GM21360 (cell line): Measurements from ENCODE around the gene LAMA4.

ENCODE experiments used
- ATAC-seq: cut with Tn5 transposase; IDR thresholded peaks from one replicate; pipeline ENCODE4 v1.9.1; 2021; ENCODE audit warnings: mild to moderate bottlenecking, moderate library complexity; ENCODE audit not compliant: unreplicated experiment

LAMA4 gene

DNA sequence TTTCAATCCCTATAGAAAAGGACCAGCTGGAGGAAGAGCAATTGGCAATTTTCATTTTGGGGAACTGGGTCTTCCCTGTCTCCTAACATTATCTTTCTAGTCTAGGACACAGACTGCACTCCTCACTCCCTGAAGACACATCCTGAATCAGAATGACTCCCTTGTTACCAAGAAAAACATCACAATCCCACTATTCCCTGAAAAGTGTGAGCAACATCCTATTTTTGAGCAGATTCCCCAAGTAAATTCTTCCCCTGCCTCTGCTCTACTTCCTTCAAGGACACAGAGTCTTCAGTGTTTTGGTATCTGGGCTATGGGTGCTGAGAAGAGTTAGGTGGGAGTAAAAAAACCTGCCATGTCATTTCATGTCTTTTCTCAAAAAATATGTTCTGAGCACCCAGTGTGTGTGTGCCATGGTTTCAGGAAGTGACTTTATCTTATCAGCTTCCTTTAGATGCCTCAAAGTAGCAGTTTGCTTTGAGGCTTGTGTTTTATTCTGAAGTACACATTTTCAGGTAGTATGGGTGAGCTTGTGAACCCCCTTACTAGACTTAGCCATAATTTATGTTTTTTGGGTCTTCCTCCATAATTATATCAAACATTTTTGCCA, 12.4 kb downstream of the LAMA4 start:
- ATAC-seq, result no peak

DNA sequence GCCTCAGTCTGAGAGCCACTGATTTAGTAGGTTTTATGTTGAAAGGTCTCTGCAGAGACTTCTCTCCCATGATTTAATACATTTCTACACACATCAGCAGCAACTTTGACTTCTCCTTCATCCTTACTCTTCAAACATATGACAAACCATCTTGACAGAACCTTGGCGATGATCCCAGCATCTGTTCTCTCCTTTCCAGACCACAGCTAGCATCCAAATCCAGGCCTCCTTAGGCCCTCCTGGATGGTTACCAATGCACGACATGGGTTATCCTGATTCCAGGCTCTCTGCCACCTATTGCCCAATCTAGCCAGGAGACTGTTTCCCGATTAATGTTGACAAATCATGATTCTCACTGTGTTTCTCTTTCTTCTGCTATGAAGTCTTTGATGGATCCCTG, 16.8 kb downstream of the LAMA4 start:
- ATAC-seq, result no peak

DNA sequence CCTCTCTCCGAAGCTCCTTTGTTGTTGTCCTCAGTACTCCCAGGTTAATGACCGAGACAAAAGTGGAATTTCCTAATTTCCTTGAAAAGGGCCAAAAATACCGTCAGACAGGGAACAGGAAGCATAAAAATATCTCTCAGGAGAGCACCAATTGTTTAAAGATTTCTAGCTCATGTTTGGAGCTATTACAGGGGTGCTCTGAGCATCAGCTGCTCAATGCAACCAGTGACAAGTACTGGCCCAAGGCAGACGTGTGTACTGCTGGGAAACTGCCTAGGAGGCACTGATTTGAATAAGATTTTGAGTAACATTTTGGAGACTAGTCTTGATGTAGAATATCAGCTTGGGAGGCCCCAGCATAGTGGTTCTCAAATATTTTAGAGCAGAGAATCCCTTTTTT, 17.3 kb downstream of the LAMA4 start:
- ATAC-seq, result no peak

DNA sequence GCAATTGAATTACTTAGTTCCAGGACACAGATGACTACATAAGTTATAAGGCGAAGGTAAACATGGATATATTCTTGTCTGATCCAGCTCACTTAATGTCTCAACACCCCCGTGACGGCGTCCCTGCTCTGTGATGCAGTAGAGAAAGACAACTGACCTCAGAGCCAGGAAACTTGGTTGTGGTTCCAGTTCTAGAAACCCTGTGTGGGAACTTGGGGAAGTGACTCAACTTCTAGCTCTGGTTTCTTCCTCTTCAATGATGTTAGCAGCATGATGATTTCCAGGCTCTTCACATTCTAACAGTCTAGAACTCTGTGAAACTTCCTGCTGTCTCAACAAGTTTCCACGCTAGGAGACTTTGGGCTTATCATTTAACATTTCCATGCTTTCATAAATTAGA, 18.4 kb downstream of the LAMA4 start:
- no peak for ATAC-seq

DNA sequence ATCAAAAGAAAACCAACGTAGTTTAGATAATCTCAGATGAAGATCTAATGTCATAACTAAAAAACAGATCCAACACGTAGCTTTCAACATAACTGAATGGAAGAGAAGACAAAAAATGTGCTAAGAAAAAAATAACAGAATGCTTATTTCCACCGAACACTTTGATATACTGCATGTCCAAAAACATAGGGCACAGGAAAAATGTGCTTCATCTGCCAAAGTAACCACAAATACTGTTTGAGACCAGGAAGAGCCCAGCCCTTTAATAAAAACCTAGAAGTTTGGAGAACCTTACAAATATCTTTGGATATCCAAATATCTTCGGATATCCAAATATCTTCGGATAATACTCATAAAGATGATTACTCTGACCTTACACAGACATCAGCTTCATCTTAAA, 19.8 kb downstream of the LAMA4 start:
- ATAC-seq, result no peak

DNA sequence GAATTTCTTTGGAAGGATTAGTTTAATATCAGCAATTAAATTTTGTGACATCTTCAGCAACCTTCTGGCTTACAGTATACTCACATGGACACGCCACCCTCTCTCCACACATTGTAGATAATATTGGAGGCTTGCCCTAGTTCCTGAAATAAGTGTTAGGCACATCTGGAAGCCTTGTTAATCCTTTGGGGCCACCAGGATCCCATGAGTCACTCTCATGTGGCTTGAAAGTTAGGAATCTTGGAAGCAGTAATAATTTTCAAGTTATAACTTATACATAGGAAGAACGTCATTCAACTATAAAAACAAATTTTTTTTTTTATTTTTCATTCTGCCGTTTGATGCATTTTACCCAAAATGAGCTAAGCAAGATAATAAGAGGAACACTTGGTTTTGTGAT, 20.5 kb downstream of the LAMA4 start:
- ATAC-seq, result no peak

DNA sequence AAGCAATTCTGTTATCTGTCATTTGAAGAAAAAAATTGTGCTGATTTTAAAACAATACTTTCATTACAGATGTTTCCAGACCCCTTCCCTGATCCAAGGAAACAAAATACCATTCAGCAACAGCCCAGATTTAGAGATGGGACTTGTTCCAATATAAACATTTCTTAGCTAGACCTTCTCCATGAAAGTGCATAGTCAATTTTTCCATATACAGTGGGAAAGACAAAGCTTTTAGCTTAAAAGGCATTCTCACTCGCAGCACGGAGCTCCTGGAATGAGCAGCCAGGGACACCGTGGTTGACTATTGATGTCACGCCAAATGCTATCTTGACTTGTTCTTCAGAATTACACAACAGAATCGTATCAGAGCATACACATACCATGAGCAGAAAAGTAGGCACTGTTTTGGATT, 21.5 kb downstream of the LAMA4 start:
- no peak for ATAC-seq

DNA sequence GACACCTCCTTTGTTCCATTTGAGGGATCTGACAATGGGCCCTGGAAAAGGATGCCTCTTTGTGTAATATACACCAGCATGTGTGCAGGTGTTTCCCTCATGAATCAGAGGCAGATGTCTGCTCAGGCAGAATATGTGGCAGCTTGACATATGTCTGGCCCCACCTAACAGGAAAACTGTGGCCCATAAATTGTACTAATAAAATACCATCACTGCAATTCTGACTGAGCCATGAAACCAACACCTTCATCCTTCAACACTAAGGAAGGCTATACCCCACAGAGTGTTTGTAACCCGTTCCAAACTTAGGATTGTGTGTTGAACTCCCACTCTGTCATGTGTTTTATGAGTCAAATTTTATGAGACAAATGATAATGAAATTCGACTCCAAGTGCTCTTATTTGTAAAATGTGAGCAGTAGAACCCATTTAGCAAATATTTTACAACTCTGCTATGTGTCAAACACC, 22.7 kb downstream of the LAMA4 start:
- no peak for ATAC-seq

DNA sequence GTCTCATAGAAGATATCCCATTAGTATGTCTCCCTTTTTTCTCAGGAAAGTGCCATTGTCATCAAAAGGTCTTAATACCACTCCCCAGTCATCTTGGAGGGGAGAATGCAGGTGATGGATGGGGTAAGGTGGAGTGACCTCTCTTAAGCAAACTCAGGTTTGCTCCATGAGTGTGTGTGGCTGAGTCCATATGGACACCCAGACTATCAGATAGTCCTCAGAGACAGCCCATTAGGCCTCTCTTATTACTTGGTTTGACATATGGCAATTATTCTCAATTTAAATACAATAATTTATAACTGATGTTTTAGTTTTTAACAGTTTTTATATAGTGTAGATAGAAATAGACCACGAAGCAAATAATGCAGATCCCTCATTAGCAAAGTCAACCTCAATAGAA, 23.2 kb downstream of the LAMA4 start:
- no peak for ATAC-seq

DNA sequence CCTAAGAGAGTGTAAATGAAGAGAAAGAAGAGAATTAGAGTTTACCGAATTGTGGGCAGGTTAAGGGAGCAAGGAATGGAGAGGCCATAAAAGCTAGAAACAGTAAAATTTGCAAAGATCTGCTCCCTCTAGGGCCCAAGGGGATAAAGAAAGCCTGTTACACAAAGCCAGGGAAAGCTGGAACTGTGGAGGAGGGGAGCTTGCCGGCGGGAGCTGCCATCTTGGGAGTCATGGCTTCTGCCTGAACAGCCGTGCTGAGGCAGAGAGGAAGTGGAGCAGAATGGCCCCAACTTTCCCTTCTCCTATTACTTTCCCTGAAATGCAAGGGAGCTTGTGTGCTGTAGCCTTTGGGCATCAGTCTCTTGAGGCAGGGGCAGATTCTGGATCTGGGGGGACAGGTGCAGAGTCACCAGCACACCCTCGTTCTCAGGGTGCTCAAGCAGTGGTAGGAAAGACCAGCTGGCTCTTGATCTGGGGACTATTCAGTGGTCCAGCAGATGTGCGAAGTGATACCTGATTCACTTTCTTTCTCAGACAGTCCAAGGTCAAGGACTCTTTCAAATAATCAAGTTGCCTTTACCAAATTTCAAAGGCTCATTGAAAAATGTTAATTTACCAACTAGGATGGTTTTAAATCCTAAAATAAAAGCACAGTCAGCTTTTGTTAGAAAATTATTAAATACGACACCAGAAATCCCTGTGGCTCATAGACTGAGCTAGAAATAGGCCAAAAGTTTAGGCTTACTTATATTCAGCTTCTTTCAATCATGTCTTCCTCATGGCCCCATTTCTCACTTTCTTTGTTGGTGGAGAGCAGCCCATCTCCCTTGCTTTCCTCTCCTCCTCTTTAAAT, 25.7 kb downstream of the LAMA4 start:
- no peak for ATAC-seq

DNA sequence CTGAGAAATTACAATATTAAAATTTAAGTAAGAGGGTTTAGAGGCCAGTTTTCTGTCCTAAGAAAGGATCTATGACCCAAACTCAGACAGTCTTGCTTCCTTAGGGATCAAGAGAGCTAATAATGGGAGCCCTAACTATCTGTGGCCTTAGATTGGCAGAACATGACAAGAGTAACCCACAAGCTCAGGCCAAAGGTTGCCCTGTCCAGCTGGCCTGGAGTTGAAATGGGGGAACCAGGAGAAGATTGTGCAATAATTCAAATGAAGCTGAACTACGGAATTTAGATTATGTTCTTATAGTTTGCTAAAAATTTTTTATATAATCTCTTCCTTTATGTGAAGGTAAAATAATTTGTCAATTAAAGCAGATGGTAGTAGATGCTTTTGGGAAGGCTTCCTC, 26.4 kb downstream of the LAMA4 start:
- ATAC-seq, result no peak

DNA sequence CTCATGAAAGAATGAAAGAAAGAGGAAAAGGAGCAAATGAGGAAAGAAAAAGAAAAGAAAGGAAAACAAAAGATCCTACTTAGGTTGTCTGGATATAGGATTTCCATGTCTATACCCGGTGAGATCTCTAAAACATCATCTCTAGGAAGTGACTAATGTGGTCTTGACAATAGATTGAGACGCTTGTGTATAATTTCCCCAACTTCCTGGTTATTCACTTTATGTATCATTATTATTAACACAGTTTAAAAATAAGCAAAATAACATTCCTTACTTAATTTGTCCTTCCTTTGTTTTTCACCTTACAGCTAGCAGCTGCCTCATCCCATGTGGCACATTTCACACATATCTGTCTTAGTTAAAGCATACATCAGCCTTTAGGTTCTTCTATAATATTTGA, 27.0 kb downstream of the LAMA4 start:
- no peak for ATAC-seq

DNA sequence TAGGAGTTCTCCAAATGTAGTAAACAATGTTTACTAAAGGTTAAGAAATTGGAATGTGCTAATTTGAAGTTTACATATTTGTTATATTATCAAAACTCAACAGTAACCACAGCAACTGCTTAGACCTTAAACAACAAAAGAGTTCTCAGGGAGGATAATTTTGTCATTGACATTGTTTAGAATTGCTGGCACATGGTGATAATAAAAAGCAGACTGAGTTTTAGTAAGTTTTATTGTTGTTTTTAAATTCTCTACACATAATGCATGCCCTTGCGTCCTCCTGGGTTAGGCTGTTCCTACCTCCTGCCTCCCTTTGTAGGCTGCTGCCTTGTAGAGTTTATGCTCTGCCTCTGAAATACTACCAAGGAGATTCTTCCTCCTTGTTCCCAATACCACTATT, 28.7 kb downstream of the LAMA4 start:
- no peak for ATAC-seq

DNA sequence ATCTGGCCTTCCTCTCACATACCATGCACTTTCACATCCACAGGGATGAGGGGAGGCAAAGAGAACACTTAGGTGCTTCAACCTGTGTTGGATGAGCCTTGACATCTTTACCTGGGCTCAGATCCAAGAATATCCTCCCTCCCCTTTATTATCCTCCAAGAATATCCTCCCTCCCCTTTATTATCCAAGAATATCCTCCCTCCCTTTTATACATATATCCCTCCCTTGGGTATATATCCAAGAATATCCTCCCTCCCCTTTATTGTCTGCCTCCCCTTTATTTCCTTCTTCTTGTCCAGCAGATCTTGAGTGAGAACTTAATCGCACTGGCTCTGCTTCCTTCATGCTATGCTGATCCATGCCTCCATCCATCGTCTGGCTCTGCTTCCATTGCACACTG, 30.3 kb downstream of the LAMA4 start:
- ATAC-seq, result no peak

DNA sequence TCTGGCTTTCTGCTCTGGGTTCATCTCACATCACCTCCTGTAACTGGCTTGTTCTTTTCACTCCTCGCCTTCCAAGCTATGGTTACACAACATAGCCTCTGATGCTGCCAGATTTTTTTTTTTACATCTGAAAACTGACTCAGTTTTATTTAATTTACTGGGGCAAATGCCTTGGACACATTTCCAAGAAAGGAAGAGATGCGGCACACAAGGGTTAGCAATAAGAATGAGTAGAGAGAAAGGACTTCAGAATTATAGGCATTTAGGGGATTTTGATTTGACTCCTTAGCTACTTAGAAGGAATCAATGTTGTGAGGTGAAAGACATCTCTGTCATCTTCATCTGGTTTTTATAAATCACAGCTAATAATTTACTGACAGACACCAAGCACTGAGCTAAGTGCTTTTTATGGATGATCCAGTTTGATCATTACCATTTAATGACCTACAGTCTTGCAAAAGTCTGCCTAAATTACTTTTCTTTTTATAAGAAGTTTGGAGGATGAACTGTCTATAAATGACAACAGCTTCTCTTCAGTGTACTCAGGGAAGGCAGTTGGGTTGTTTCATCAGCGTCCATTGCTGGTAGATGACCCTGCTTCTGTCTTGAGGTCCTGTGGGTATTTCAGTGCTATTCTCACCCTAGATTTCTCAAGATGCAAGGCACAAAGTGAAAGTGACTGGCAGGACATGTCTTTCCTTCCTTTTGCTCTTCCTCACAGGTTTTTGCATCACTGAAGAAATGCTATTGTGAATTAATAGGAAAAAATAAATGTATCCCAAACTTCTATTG, 31.1 kb downstream of the LAMA4 start:
- ATAC-seq, result no peak

DNA sequence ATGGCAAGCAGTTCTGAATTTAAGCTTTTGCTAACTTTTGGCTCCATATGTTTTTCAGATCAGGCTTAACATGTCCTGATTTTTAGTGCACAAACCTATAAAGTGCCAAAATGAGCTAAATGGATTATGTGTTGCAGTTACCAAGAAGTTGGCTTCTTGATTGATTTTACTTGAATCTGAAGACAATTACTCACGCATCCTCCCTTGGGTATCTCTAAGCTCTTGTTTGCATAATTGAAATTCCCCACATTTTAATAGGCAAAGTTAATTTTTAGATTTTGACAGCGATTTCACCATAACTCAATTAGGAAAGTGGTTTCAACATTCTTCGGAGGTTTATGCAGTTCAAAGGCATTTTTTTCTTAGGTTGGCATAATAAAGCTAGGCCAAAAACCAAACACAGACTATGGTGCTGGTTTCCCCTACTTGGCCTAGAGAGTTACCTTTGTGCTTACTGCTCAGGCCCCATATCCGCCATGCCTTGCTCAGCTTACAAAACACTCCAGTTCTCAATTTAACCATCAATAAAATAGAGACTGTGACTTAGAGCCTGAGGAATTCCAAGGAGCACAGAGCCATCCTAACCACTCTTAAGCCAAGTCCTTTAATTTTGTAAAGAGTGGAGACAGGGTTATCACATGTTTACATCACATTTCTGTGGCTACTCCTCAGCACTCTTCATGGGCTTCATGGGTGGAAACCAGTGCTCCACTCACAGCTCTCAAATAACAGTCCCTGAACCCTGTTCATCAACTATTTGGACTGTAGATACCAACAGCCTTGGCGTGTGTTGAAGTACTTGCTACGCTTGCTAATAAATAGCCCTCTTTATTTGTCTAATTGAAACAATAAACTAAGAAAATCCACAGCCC, 32.1 kb downstream of the LAMA4 start:
- no peak for ATAC-seq

DNA sequence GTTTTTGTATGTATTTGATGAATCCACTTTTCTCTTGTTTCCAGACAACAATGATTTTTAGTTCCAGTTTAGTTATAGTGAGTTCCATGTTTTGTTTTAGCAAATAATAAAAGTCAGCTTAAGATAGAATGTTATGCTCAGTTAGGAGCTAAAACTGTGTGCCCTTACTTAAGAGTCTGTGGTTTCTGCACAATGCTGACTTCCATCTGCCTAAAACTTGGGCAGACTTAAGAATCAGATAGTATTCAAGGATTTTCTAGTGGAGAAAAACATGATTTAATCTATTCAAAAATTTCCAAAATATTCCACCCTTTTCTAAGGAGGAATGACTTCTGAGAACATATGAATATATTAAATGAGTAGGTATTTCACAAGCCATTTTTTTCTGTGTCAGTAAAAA, 32.8 kb downstream of the LAMA4 start:
- no peak for ATAC-seq

DNA sequence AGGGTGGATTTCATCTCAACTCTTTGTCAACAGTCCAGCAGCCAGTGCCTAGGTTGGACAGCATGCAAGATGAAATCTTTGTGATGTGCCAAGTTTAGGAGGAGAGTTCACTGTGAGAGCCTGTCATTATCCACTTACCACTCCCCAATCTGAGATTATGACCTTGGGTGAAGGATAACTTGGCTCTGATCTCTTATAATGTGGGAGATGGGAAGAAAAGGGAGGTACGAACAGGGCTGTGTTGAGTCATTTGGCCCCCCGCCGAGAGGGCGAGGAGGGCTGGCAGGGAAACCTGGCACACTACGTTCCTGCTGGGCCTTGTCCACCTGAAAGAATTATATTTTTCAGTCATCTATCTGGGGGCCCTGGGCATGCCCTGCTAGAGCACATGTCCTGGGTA, 35.8 kb downstream of the LAMA4 start:
- no peak for ATAC-seq

DNA sequence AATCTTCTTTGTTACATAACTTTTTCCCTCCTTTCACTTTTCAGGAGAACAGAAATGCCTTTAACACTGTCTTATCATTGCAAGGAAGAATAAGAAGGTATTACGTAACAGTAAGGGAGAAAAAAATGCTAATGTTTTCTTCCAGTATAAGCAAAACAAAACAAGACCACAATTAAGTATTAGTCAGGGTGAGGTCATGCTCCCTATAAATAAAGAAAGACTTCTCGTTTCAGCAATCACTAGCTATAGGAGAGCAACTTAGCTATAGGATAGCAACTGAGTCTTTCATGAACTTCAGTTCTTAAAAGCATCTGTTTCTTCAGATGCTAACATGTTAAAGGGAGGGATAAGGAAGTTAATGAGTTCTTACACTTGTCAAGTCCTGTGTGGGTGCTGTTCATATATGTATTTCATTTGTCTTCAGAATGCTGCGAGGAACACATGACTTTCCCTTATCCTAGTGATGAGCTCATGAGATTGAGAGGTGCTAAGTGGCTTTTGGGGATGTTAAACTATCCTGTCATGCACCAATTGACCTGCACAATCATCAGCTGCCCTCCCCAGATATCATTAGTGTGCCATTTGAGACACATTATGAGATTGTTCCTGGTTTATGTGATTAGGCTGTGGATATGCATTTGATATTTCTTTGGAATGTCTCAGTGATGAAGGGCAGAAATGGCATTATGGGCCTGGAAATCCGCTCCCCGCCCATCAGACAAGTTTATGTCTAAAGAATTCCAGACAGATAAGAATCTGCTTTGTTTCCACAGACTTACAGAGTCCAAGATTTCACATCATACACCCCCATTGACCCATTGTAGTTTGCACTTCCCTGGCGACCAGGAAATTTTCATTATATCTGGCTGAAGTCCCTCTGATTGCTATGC, 37.5 kb downstream of the LAMA4 start:
- no peak for ATAC-seq
